H9 (cell line): ENCODE measurements around the gene RALGAPA2. TPM values are rescaled to one million over a fixed set of nuclear protein-coding genes. Genes with fewer than 3 reads are reported as not detected.

Experiments
- DNase-seq: peaks from one replicate; pipeline ENCODE4 v3.0.0-alpha.2; 2017
- H2AFZ ChIP-seq: one replicate; pipeline ENCODE4 v1.6.1; 2013; ENCODE audit warnings: mild to moderate bottlenecking, low read length, control low read depth, moderate library complexity
- H2AK5ac ChIP-seq: 2 replicates; pipeline ENCODE4 v1.6.1; 2013; ENCODE audit warnings: low read length, control low read depth, mixed read lengths; ENCODE audit not compliant: insufficient read length
- H2BK120ac ChIP-seq: one replicate; pipeline ENCODE4 v1.6.1; 2013; ENCODE audit warnings: low read depth, mild to moderate bottlenecking, low read length, control low read depth, inconsistent platforms; ENCODE audit not compliant: poor library complexity, severe bottlenecking
- H2BK12ac ChIP-seq: 2 replicates; pipeline ENCODE4 v1.6.1; 2013; ENCODE audit warnings: low read length, control low read depth, mixed read lengths, low read depth; ENCODE audit not compliant: insufficient read length
- H2BK15ac ChIP-seq: 2 replicates; pipeline ENCODE4 v1.6.1; 2013; ENCODE audit warnings: low read depth, low read length, control low read depth
- H2BK20ac ChIP-seq: one replicate; pipeline ENCODE4 v1.6.1; 2013; ENCODE audit warnings: low read depth, mild to moderate bottlenecking, low read length, control low read depth, inconsistent platforms; ENCODE audit not compliant: poor library complexity, severe bottlenecking
- H2BK5ac ChIP-seq: 2 replicates; pipeline ENCODE4 v1.6.1; 2013; ENCODE audit warnings: low read length, control low read depth, mixed read lengths; ENCODE audit not compliant: insufficient read length
- H3K14ac ChIP-seq: 2 replicates; pipeline ENCODE4 v1.6.1; 2013; ENCODE audit warnings: low read length, control low read depth; ENCODE audit not compliant: insufficient read depth
- H3K18ac ChIP-seq: 2 replicates; pipeline ENCODE4 v1.6.1; 2013; ENCODE audit warnings: low read depth, mild to moderate bottlenecking, mixed read lengths, low read length, control low read depth; ENCODE audit not compliant: insufficient read length
- H3K23ac ChIP-seq: 2 replicates; pipeline ENCODE4 v1.6.1; 2013; ENCODE audit warnings: low read length, control low read depth, mixed read lengths, low read depth; ENCODE audit not compliant: insufficient read length
- H3K23me2 ChIP-seq: 2 replicates; pipeline ENCODE4 v1.6.1; 2013; ENCODE audit warnings: low read depth, mild to moderate bottlenecking, mixed read lengths, low read length, control low read depth; ENCODE audit not compliant: insufficient read length, poor library complexity, severe bottlenecking
- H3K27ac ChIP-seq: 2 replicates; pipeline ENCODE4 v1.5.1; 2013; ENCODE audit warnings: low read length, control low read depth, mixed read lengths, low read depth; ENCODE audit not compliant: insufficient read length
- H3K27me3 ChIP-seq: 2 replicates; pipeline ENCODE4 v1.6.1; 2013; ENCODE audit warnings: low read length, control low read depth, inconsistent platforms; ENCODE audit not compliant: insufficient read depth
- H3K4ac ChIP-seq: 2 replicates; pipeline ENCODE4 v1.6.1; 2013; ENCODE audit warnings: low read depth, mild to moderate bottlenecking, control low read depth, inconsistent platforms, low read length, moderate library complexity
- H3K4me1 ChIP-seq: 2 replicates; pipeline ENCODE4 v1.6.1; 2013; ENCODE audit warnings: low read length, control low read depth, inconsistent platforms; ENCODE audit not compliant: insufficient read depth
- H3K4me2 ChIP-seq: 2 replicates; pipeline ENCODE4 v1.6.1; 2013; ENCODE audit warnings: low read length, control low read depth, mixed read lengths; ENCODE audit not compliant: insufficient read length, insufficient read depth
- H3K56ac ChIP-seq: 2 replicates; pipeline ENCODE4 v1.6.1; 2013; ENCODE audit warnings: low read depth, mild to moderate bottlenecking, mixed read lengths, low read length, control low read depth; ENCODE audit not compliant: insufficient read length
- H3K79me1 ChIP-seq: 2 replicates; pipeline ENCODE4 v1.6.1; 2013; ENCODE audit warnings: low read depth, mild to moderate bottlenecking, moderate library complexity, low read length, control low read depth, inconsistent platforms; ENCODE audit not compliant: insufficient read depth, poor library complexity, severe bottlenecking
- H3K79me2 ChIP-seq: 2 replicates; pipeline ENCODE4 v1.6.1; 2013; ENCODE audit warnings: low read length, control low read depth, inconsistent platforms; ENCODE audit not compliant: insufficient read depth
- H3K9ac ChIP-seq: 2 replicates; pipeline ENCODE4 v1.6.1; 2013; ENCODE audit warnings: low read length, control low read depth, mixed read lengths; ENCODE audit not compliant: insufficient read length; ENCODE audit errors: extremely low read depth
- H3K9me3 ChIP-seq: one replicate; pipeline ENCODE4 v1.6.1; 2013; ENCODE audit warnings: low read depth, low read length, inconsistent platforms; ENCODE audit not compliant: control insufficient read depth
- H3T11ph ChIP-seq: one replicate; pipeline ENCODE4 v1.6.1; 2013; ENCODE audit warnings: mild to moderate bottlenecking, low read length, control low read depth, inconsistent platforms
- H4K20me1 ChIP-seq: one replicate; pipeline ENCODE4 v1.6.1; 2013; ENCODE audit not compliant: control insufficient read depth, insufficient read length, insufficient read depth
- H4K5ac ChIP-seq: 2 replicates; pipeline ENCODE4 v1.6.1; 2013; ENCODE audit warnings: low read depth, mild to moderate bottlenecking, mixed read lengths, low read length, control low read depth; ENCODE audit not compliant: insufficient read length
- H4K8ac ChIP-seq: replicated peaks from 2 replicates; pipeline ENCODE4 v1.6.1; 2013; ENCODE audit warnings: low read length, control low read depth, mixed read lengths, low read depth; ENCODE audit not compliant: insufficient read length
- H4K91ac ChIP-seq: 2 replicates; pipeline ENCODE4 v1.6.1; 2013; ENCODE audit warnings: low read depth, mild to moderate bottlenecking, moderate library complexity, mixed read lengths, low read length, control low read depth; ENCODE audit not compliant: insufficient read length
- H3K27ac Mint-ChIP-seq, 3 experiments: 2 replicates in 2 of 3; 3 replicates in 1 of 3; pipeline ENCODE4 v1.8.0; 2020 to 2021; ENCODE audit warnings: mixed read lengths in 3 of 3, mild to moderate bottlenecking in 1 of 3, moderate library complexity in 1 of 3
- H3K27me3 Mint-ChIP-seq: 2 replicates; pipeline ENCODE4 v1.8.0; 2021; ENCODE audit warnings: low read depth, mild to moderate bottlenecking, moderate library complexity, mixed read lengths
- H3K36me3 Mint-ChIP-seq, 3 experiments: 2 replicates in 2 of 3; 3 replicates in 1 of 3; pipeline ENCODE4 v1.8.0; 2020 to 2021; ENCODE audit warnings: low read depth in 3 of 3, mixed read lengths in 3 of 3; ENCODE audit not compliant: insufficient read depth in 1 of 3
- H3K4me1 Mint-ChIP-seq, 2 experiments: 2 replicates each; pipeline ENCODE4 v1.8.0; 2020; ENCODE audit warnings: mixed read lengths in 2 of 2
- H3K4me3 Mint-ChIP-seq, 2 experiments: 2 replicates in 1 of 2; 3 replicates in 1 of 2; pipeline ENCODE4 v1.8.0; 2020 to 2021; ENCODE audit warnings: mild to moderate bottlenecking in 2 of 2, mixed read lengths in 2 of 2, moderate library complexity in 1 of 2
- H3K9me3 Mint-ChIP-seq, 2 experiments: 2 replicates in 1 of 2; 3 replicates in 1 of 2; pipeline ENCODE4 v1.8.0; 2020; ENCODE audit warnings: mild to moderate bottlenecking in 2 of 2, mixed read lengths in 2 of 2, moderate library complexity in 1 of 2
- CTCF ChIP-seq: fragments of 200-600 bp; sonication (generic); conservative IDR thresholded peaks from 3 replicates; pipeline ENCODE4 v1.8.0; 2021; ENCODE audit warnings: antibody characterized with exemption, mild to moderate bottlenecking
- WGBS: extraction: QIAGEN DNeasy Blood & Tissue Kit; methylation state at CpG from one replicate; pipeline ENCODE4 v1.1.7; 2013; ENCODE audit warnings: missing lambda C conversion rate, low lambda C conversion rate, mixed read lengths; ENCODE audit not compliant: insufficient read length; ENCODE audit errors: extremely low coverage; 5-methylcytosine and 5-hydroxymethylcytosine counted together
- total RNA-seq: library from RNA; stranded (reverse); gene quantifications from 2 replicates; pipeline ENCODE4 v1.2.1, GENCODE V29; 2021

The RALGAPA2 gene
- total RNA-seq, 1 experiment from 2014 or later = 16.6 TPM

DNA sequence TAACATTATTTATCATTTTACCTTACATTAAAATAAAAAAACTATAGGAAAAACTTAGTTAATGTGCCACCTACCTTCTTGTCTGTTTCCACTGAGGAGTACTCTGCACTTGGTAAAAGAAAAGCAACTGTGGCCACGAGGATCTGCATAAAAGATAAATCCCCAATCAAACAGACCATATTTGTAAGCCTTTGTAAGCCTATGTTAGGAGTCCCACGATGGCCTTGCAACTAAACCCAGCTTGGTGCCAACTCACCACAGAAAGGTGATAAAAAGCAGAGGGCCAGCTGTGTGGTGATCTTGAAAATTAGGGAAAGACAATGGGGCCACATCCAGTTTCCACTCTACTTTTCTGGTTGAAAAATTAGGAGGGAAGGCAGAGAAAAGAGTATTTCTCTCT is 187.7 kb downstream of the RALGAPA2 start:
- Histone ChIP-seq H3K56ac (no peak overlapping the region), H4K5ac (no peak overlapping the region), H3K79me2 (no peaks in the 10 kb centered on the region), H3K4me1 (no peaks in the 10 kb centered on the region), H2BK15ac (no peak overlapping the region), H3K9me3 (no peaks in the 10 kb centered on the region), H2BK120ac (no peak overlapping the region), H3K14ac (no peak overlapping the region), H2BK5ac (no peak overlapping the region), H3K18ac (no peak overlapping the region), H3K27me3 (no peaks in the 10 kb centered on the region), H3K4ac (no peak overlapping the region), H3K23me2 (no peaks in the 10 kb centered on the region), H4K20me1 (no peaks in the 10 kb centered on the region), H4K91ac (no peak overlapping the region), H2AK5ac (no peak overlapping the region), H3K27ac (no peak overlapping the region), H2BK20ac (no peak overlapping the region), H3K79me1 (no peaks in the 10 kb centered on the region), H3K4me2 (no peak overlapping the region), H3K9ac (no peak overlapping the region), H4K8ac (no peak overlapping the region), H2BK12ac (no peak overlapping the region), H3T11ph (no peak overlapping the region), H3K23ac (no peak overlapping the region), H2AFZ (no peak overlapping the region)
- H3K36me3 Mint-ChIP-seq = peaks cover 0 to 6% (median 4%) of the 10 kb centered on the region in 3 experiments; a peak in 5 of 7 replicates
- no peak for DNase-seq
- no CpG with 5 or more reads among the region's 2 CpGs for WGBS
- H3K4me1 Mint-ChIP-seq = no peaks in the 10 kb centered on the region
- no peak for TF ChIP-seq CTCF
- H3K4me3 Mint-ChIP-seq = no peak overlapping the region
- H3K9me3 Mint-ChIP-seq = no peaks in the 10 kb centered on the region
- H3K27ac Mint-ChIP-seq = no peak overlapping the region
- no peaks in the 10 kb centered on the region for H3K27me3 Mint-ChIP-seq
